Mesodermal cell (in vitro differentiated cells): ENCODE results near the gene ONECUT2. TPM values are rescaled to one million over a fixed set of nuclear protein-coding genes. Genes with fewer than 3 reads are reported as not detected.
"Not testable (repeated sequence)": the region's sequence is repeated elsewhere in the genome, so short reads cannot be mapped to it uniquely, and the experiment has no call there.

Experiments
- H3K27ac ChIP-seq: 2 replicates; pipeline ENCODE4 v1.7.0; 2013; ENCODE audit warnings: mild to moderate bottlenecking, low read depth, low read length, moderate library complexity; ENCODE audit not compliant: severe bottlenecking
- H3K36me3 ChIP-seq: 2 replicates; pipeline ENCODE4 v1.7.1; 2013; ENCODE audit warnings: mild to moderate bottlenecking, low read length, moderate library complexity; ENCODE audit not compliant: control insufficient read depth, insufficient read depth
- H3K4me1 ChIP-seq: one replicate; pipeline ENCODE4 v1.7.1; 2013; ENCODE audit warnings: mild to moderate bottlenecking, low read length; ENCODE audit not compliant: insufficient read depth, control insufficient read depth, poor library complexity, severe bottlenecking
- H3K4me3 ChIP-seq: 2 replicates; pipeline ENCODE4 v1.7.0; 2013; ENCODE audit warnings: low read length, control low read depth, mild to moderate bottlenecking; ENCODE audit not compliant: insufficient read depth, poor library complexity, severe bottlenecking; ENCODE audit errors: extremely low read depth
- H3K9me3 ChIP-seq: 2 replicates; pipeline ENCODE4 v1.7.1; 2013; ENCODE audit warnings: mild to moderate bottlenecking, low read length, moderate library complexity; ENCODE audit not compliant: control insufficient read depth
- WGBS, 2 experiments: methylation state at CpG; one replicate each; pipeline ENCODE4 v1.1.5; 2013; ENCODE audit warnings: missing lambda C conversion rate in 2 of 2; ENCODE audit not compliant: insufficient coverage in 2 of 2; 5-methylcytosine and 5-hydroxymethylcytosine counted together
- polyA plus RNA-seq, 2 experiments: library from polyadenylated mRNA; stranded (reverse); fragments of 50-300 nt; gene quantifications; one replicate each; pipeline ENCODE4 v1.2.3, GENCODE V29; 2013

Gene ONECUT2
- 0.52 TPM for polyA plus RNA-seq (2013, experiment 1 of 2)
- 0.20 TPM for polyA plus RNA-seq (2013, experiment 2 of 2)

DNA sequence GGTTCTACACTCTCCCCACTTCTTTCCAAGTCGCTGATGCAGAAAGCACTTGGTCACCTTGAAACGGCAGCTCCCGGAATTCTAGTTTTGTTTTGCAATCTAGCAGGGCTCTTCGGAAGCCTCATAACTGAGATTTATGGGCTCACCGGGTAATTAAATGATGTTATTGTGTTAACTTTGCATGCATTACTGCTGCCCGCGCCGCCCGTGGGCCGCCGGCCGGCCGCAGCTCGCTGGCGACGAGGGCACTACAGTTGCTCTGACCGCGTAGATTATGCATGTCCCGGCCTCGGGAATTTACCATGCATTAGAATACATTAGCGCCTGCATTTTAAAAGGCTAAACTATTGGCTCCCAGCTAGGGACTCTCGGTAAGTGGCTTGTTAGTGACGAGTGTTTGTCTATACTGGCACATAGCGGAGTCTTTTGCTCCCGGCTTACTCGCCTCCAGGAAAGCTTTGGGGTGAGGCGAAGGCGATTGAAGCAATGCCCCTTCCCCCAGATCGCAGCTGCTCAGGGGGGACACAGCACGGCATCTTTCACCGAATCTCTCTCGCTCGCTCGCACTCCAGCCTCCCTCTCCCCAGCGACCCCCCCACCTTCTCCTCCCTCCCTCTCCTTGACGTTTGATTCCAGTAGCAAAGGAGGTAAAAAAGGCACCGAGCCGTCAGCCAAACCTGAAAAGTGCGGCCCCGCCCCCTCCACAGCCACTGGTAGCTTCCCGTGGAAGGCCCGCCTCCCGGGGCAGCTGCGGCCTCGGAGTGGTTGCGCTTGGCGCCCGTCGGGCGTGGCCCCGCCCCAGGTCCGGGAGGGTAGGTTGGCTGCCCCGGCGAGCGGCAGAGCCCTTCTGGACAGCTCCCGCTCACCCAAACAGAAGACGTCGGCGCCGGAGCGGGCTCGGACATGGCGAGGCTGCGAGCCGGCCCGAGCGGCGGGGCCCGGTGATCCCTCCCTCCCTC is at the start of gene ONECUT2:
TSS of gene ONECUT2 (plus strand) at position 839 of the 959 bp plus-strand sequence. CDS start 343 bp downstream, outside the sequence.
- Histone ChIP-seq H3K4me3 (peak within 1 kb of the TSS; percentile 52), H3K4me1 (peaks cover 27% of the 10 kb centered on the region), H3K36me3 (no peaks in the 10 kb centered on the region), H3K27ac (no peak within 1 kb of the TSS), H3K9me3 (no peaks in the 10 kb centered on the region)
- WGBS, 2 experiments, result 0% methylated on average over 39 to 49 of the region's 69 CpGs

DNA sequence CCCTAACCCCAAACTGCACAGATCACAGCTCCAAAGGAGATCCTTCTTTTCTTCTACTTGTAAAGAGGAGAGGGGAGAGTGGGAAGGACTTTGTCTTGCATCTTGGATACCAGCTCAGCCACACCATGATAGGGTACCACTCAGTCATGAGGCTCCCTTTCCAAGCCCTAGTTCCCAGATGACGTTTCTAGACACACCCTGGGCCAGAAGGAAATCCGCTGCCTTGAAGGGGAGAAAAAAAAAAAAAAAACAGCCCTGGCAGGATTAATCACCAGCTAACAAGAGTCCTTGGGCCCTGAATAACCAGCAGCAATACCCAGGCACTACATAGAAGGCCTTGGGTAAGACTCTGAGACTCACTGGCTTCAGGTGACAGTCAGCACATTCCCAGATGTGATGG is 45.9 kb upstream of the ONECUT2 start:
- Histone ChIP-seq H3K4me3 (no peak overlapping the region), H3K4me1 (no peaks in the 10 kb centered on the region), H3K27ac (no peak overlapping the region), H3K9me3 (no peaks in the 10 kb centered on the region), H3K36me3 (no peaks in the 10 kb centered on the region)
- 73 to 90% methylated on average over 2 of the region's 2 CpGs for WGBS, 2 experiments

DNA sequence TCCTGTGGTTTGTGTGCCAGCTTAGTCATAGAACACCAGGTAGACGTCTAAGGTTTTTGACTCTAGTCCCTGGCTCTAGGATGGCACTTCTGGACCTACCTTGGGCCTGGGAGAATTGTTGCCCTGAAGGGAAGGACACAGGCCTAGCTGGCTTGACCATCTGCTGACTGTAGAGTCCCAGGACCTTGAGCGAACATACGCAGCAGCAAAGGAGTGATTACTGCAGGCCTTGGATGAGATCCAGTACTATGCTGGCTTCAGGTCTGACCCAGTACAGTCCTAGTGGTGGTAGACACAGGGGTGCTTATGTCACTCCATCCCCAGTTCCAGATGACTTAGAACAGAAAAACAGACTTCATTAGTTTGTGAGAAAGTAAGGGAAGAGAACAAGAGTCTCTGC is 45.1 kb upstream of the ONECUT2 start:
- no peak overlapping the region for H3K27ac ChIP-seq
- no peaks in the 10 kb centered on the region for H3K36me3 ChIP-seq
- no peaks in the 10 kb centered on the region for H3K9me3 ChIP-seq
- no peaks in the 10 kb centered on the region for H3K4me1 ChIP-seq
- no peak overlapping the region for H3K4me3 ChIP-seq
- 40 to 59% methylated on average over 3 of the region's 3 CpGs for WGBS, 2 experiments

DNA sequence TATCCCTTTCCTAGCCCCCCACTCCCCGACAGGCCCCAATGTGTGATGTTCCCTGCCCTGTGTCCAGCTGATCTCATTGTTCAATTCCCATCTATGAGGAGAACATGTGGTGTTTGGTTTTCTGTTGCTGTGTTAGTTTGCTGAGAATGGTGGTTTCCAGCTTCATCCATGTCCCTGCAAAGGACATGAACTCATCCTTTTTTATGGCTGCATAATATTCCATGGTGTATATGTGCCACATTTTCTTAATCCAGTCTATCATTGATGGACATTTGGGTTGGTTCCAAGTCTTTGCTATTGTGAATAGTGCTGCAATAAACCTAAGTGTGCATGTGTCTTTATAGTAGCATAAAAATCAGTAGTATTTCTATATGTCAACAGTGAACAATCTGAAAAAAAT is 40.4 kb upstream of the ONECUT2 start:
- not testable (repeated sequence) for H3K27ac ChIP-seq, H3K4me3 ChIP-seq, H3K36me3 ChIP-seq, H3K4me1 ChIP-seq, H3K9me3 ChIP-seq
- WGBS, 2 experiments, result no CpG with 5 or more reads among the region's 1 CpG

DNA sequence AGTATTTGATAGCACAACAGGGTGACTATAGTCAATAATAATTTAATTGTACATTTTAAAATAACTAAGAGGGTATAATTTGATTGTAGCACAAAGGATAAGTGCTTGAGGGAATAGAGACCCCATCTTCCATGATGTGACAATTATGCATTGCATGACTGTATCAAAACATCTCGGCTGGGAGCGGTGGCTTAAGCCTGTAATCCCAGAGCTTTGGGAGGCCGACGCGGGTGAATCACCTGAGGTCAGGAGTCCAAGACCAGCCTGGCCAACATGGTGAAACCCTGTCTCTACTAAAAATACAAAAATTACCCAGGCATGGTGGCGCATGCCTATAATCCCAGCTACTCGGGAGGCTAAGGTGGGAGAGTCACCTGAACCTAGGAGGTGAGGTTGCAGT is 38.3 kb upstream of the ONECUT2 start:
- not testable (repeated sequence) for H3K4me1 ChIP-seq, H3K4me3 ChIP-seq, H3K36me3 ChIP-seq, H3K27ac ChIP-seq, H3K9me3 ChIP-seq
- 93 to 96% methylated on average over 5 to 7 of the region's 7 CpGs for WGBS, 2 experiments

DNA sequence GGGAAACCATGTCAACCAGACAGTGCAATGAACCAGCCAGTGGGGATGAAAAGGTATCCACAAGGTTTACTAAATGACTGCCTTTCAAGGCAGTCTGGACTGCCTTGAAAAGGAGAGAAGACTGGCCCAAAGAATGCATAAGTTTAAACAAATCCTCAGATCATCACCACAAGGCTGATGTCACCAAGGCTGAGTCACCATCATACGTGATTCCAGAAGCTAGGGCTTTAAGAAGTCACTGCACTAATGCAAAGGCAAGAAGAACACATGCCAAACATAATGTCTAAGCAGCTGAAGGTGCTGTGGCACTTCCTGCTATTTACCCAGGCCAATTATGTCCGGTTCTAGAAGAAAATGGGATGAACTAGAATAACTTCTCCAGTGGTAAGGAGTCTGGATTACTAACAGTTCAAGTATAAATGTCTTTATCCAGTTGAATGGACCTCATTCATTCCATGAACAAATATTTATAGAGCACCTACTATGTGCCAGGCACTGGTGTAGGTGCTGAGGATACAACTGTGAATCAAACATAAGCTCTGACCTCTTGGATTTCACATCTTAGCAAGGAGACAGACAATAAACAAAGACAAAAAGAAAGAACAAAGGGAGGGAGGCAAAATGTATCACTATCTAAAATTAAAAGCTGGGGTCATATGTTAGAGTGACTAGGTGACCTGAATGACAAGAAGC is 37.6 kb upstream of the ONECUT2 start:
- Histone ChIP-seq H3K4me3 (no peak overlapping the region), H3K4me1 (peaks cover 8% of the 10 kb centered on the region), H3K36me3 (no peaks in the 10 kb centered on the region), H3K9me3 (no peaks in the 10 kb centered on the region), H3K27ac (no peak overlapping the region)
- 67 to 73% methylated on average over 1 of the region's 2 CpGs for WGBS, 2 experiments

DNA sequence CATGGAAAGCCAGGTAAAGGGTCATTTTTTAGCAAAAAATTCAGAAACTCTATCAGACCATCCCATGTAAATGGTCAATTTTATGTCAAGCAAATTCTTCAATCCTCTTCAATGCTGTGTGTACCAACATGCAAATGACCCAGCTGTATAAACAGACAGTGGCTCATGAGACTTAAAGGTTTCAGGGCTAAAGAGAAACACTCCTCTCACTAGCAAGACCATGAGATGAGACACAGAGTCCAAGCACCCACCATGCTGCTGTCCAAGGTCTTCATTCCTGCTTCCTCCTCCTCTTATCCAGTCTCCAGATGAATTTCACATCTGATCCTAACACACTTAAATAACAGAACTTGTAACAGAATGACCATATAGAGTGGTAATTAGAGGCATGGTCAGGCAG is 30.8 kb upstream of the ONECUT2 start:
- no peaks in the 10 kb centered on the region for H3K9me3 ChIP-seq
- H3K36me3 ChIP-seq, result no peaks in the 10 kb centered on the region
- no peak overlapping the region for H3K27ac ChIP-seq
- no peaks in the 10 kb centered on the region for H3K4me1 ChIP-seq
- H3K4me3 ChIP-seq, result no peak overlapping the region

DNA sequence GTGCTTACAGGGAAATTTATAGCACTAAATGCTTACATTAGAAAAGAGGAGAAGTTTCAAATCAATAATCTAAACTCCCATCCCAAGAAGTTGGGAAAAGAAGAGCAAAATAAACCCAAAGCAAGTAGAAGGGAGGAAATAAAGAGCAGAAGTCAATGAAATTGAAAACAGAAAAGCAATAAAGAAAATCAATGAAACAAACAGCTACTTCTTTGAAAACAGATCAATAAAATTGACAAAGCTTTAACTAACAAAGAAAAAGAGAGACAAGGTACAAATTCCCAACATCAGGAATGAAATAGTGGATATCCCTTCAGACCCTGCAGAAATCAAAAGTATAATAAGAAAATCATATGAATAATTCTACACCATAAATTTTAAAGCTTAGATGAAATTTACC is 25.5 kb upstream of the ONECUT2 start:
- Histone ChIP-seq H3K4me1 (no peaks in the 10 kb centered on the region), H3K36me3 (no peaks in the 10 kb centered on the region), H3K9me3 (no peaks in the 10 kb centered on the region), H3K27ac (no peak overlapping the region), H3K4me3 (no peak overlapping the region)

DNA sequence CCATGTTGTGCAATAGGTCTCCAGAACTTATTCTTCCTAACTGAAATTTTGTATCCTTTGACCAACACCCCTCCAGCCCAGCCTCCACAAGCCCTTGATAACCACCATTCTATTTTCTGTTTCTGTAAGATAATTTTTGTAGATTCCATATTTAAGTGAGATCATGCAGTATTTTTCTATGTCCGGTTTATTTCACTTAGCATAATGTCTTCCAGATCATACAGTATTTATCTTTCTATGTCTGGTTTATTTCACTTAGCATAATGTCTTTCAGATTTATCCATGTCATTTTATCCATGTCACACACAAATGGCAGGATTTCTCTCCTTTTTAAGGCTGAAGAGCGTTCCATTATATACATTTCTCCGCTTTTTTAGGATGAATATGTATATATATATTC is 24.4 kb upstream of the ONECUT2 start:
- WGBS, 2 experiments, result no CpG with 5 or more reads among the region's 3 CpGs
- Histone ChIP-seq H3K4me3 (no peak overlapping the region), H3K27ac (no peak overlapping the region), H3K36me3 (no peaks in the 10 kb centered on the region), H3K4me1 (no peaks in the 10 kb centered on the region), H3K9me3 (no peaks in the 10 kb centered on the region)

DNA sequence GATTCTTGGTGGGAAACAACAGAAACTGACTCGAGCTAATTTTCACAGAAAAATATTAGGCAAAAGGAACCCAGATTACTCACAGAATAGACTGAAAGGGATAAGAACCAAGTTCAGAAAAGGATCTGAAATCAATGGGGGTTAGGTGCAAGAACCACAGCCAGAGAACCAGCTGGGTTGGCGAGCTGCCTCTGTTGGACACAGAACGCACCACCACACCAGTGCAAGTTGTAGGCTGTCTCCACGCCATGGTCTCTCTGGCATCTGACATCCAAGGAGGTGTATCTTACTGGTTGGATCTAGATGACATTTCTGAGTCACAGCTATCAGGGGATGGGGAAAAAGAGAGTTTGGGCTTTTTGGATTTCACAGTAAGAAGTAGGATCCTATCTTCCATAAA is 18.6 kb upstream of the ONECUT2 start:
- no peak overlapping the region for H3K4me3 ChIP-seq
- H3K27ac ChIP-seq, result no peak overlapping the region
- H3K9me3 ChIP-seq, result no peaks in the 10 kb centered on the region
- 79 to 90% methylated on average over 2 to 3 of the region's 4 CpGs for WGBS, 2 experiments
- no peaks in the 10 kb centered on the region for H3K4me1 ChIP-seq
- H3K36me3 ChIP-seq, result no peaks in the 10 kb centered on the region

DNA sequence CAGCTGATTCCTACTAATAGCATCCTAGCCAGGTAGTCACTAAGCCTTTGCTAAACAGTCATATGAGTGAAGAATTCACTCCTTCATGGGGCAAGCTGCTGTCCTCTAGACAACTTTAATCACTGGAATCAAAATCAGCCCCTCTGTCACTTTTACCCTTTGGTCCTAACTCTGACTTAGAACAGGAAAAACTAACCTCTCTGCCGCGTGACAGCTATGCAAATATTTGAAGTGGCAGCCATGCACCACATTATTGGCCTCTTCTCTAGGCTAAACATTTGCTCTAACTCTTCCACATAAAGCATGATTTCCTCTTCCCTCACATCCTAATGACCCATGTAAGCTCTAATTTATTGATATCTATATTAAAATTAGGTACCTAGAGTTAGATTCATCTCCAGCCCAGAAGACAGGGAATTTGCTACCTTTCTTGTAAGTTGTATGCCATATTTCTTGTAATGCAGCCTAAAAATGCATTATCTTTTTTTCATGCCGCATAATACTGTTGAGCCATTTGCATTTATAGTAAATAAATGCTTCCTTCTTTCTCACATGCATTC is 12.8 kb upstream of the ONECUT2 start:
- H3K36me3 ChIP-seq, result no peaks in the 10 kb centered on the region
- no peaks in the 10 kb centered on the region for H3K9me3 ChIP-seq
- no peaks in the 10 kb centered on the region for H3K4me1 ChIP-seq
- WGBS, 2 experiments, result 68 to 83% methylated on average over 2 of the region's 3 CpGs
- H3K4me3 ChIP-seq, result no peak overlapping the region
- no peak overlapping the region for H3K27ac ChIP-seq
